ENCODE measurements around the gene KHDRBS1. TPM values are rescaled to one million over a fixed set of nuclear protein-coding genes. Genes with fewer than 3 reads are reported as not detected.
"Not testable (repeated sequence)": the region's sequence is repeated elsewhere in the genome, so short reads cannot be mapped to it uniquely, and the experiment has no call there.

The KHDRBS1 gene
- total RNA-seq, 1 donor from 2014 or later, result 79.5 TPM

GRCh38 chr1:32063261-32063681 lies 49.6 kb downstream of the KHDRBS1 start:
- Histone ChIP-seq H3K27me3 (ENCODE audit: low read depth) (no peaks in the 10 kb centered on the region), H3K4me3 (no peak overlapping the region), H3K36me3 (peaks cover 37% of the 10 kb centered on the region), H3K4me1 (peaks cover 35% of the 10 kb centered on the region), H3K9me3 (no peaks in the 10 kb centered on the region), H3K27ac (peak overlapping the region; percentile 38)
- ATAC-seq, result peak; percentile 25 to 42
- TF ChIP-seq, protein P1, sequence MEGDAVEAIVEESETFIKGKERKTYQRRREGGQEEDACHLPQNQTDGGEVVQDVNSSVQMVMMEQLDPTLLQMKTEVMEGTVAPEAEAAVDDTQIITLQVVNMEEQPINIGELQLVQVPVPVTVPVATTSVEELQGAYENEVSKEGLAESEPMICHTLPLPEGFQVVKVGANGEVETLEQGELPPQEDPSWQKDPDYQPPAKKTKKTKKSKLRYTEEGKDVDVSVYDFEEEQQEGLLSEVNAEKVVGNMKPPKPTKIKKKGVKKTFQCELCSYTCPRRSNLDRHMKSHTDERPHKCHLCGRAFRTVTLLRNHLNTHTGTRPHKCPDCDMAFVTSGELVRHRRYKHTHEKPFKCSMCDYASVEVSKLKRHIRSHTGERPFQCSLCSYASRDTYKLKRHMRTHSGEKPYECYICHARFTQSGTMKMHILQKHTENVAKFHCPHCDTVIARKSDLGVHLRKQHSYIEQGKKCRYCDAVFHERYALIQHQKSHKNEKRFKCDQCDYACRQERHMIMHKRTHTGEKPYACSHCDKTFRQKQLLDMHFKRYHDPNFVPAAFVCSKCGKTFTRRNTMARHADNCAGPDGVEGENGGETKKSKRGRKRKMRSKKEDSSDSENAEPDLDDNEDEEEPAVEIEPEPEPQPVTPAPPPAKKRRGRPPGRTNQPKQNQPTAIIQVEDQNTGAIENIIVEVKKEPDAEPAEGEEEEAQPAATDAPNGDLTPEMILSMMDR (IDR thresholded peaks at IDR 0.05), result peak; percentile 58
- intact Hi-C loops (cut with DNase I), result no loop called here
- DNase-seq, result no peak

DNA sequence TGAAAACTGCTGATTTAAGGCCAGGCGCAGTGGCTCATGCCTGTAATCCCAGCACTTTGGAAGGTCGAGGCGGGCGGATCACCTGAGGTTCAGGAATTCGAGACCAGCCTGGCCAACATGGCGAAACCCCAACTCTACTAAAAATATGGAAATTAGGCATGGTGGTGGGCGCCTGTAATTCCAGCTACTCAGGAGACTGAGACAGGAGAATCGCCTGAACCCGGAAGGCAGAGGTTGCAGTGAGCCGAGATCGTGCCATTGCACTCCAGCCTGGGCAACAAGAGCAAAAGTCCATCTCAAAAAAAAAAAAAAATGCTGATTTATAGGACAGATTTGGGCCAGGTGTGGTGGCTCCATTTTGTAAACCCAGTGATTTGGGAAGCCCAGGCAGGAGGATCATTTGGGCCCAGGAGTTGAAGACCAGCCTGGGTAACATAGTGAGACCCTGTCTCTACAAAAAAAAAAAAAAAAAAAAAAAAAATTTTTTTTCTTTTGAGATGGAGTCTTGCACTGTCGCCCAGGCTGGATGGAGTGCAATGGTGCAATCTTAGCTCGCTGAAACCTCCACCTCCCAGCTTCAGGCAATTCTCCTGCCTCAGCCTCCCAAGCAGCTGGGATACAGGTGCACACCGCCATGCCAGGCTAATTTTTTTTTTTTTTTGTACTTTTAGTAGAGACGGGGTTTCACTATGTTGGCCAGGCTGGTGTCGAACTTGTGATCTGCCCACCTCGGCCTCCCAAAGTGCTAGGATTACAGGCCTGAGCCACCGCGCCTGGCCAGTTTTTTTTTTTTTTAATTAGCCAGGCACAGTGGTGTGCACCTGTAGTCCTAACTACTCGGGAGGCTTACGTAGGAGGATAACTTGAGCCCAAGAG lies 52.2 kb downstream of the KHDRBS1 start:
- DNase-seq; H3K27ac ChIP-seq; H3K9me3 ChIP-seq; ATAC-seq; H3K4me3 ChIP-seq; intact Hi-C loops (cut with DNase I); H3K27me3 ChIP-seq (ENCODE audit: low read depth): not testable (repeated sequence)
- peaks cover 35% of the 10 kb centered on the region for H3K4me1 ChIP-seq
- H3K36me3 ChIP-seq, result peaks cover 11% of the 10 kb centered on the region

DNA sequence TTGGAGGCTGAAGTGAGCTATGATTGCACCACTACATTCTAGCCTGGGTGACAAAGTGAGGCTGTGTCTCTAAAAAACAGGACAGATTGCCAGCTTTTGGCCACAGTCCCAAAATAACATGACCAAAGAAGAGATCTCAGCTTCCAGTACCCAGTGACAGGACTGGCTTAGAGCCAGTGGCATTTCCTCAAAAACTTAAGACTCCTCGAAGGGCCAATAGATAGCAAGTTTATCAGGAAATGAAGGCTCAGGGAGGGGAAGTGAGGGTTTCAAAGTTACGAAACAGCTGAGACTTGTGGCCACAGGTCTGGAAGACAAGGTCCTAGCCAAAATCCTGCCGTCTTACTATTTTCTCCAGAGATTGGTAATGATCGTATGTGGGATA lies 52.8 kb downstream of the KHDRBS1 start:
- peak; percentile 85 to 89 for ATAC-seq
- peak; percentile 52 for DNase-seq
- Histone ChIP-seq H3K27me3 (ENCODE audit: low read depth) (no peaks in the 10 kb centered on the region), H3K4me3 (no peak overlapping the region), H3K4me1 (peaks cover 37% of the 10 kb centered on the region), H3K36me3 (peaks cover 5% of the 10 kb centered on the region), H3K27ac (peak overlapping the region; percentile 48), H3K9me3 (no peaks in the 10 kb centered on the region)
- TF ChIP-seq, protein P1 (IDR thresholded peaks at IDR 0.05), result no peak
- intact Hi-C loops (cut with DNase I), result no loop called here

- Histone ChIP-seq H3K4me1 (peaks cover 39% of the 10 kb centered on the region), H3K9me3 (no peaks in the 10 kb centered on the region), H3K36me3 (no peaks in the 10 kb centered on the region), H3K27me3 (ENCODE audit: low read depth) (no peaks in the 10 kb centered on the region), H3K27ac (no peak overlapping the region), H3K4me3 (no peak overlapping the region)
- intact Hi-C loops (cut with DNase I), result no loop called here
- DNase-seq, result no peak
- ATAC-seq, result no peak
- TF ChIP-seq, protein P1 (IDR thresholded peaks at IDR 0.05), result no peak
Observed at GRCh38 chr1:32068957-32069588, 55.4 kb downstream of the KHDRBS1 start.

- ATAC-seq (no peak), DNase-seq (no peak)
- Histone ChIP-seq H3K9me3 (no peaks in the 10 kb centered on the region), H3K4me3 (peak overlapping the region; percentile 82), H3K27ac (peak overlapping the region; percentile 85), H3K4me1 (peaks cover 26% of the 10 kb centered on the region), H3K36me3 (peaks cover 17% of the 10 kb centered on the region), H3K27me3 (ENCODE audit: low read depth) (no peaks in the 10 kb centered on the region)
- intact Hi-C loops (cut with DNase I), result no loop called here
- TF ChIP-seq, protein P1 (IDR thresholded peaks at IDR 0.05), result no peak
Observed at GRCh38 chr1:32071758-32072621, 58.3 kb downstream of the KHDRBS1 start.
